H9 (cell line): ENCODE results near the gene GAS5. TPM values are rescaled to one million over a fixed set of nuclear protein-coding genes. Genes with fewer than 3 reads are reported as not detected.

Source experiments
- DNase-seq: peaks from one replicate; pipeline ENCODE4 v3.0.0-alpha.2; 2017
- H2AFZ ChIP-seq: one replicate; pipeline ENCODE4 v1.6.1; 2013; ENCODE audit warnings: mild to moderate bottlenecking, low read length, control low read depth, moderate library complexity
- H2AK5ac ChIP-seq: 2 replicates; pipeline ENCODE4 v1.6.1; 2013; ENCODE audit warnings: low read length, control low read depth, mixed read lengths; ENCODE audit not compliant: insufficient read length
- H2BK120ac ChIP-seq: one replicate; pipeline ENCODE4 v1.6.1; 2013; ENCODE audit warnings: low read depth, mild to moderate bottlenecking, low read length, control low read depth, inconsistent platforms; ENCODE audit not compliant: poor library complexity, severe bottlenecking
- H2BK12ac ChIP-seq: 2 replicates; pipeline ENCODE4 v1.6.1; 2013; ENCODE audit warnings: low read length, control low read depth, mixed read lengths, low read depth; ENCODE audit not compliant: insufficient read length
- H2BK15ac ChIP-seq: 2 replicates; pipeline ENCODE4 v1.6.1; 2013; ENCODE audit warnings: low read depth, low read length, control low read depth
- H2BK20ac ChIP-seq: one replicate; pipeline ENCODE4 v1.6.1; 2013; ENCODE audit warnings: low read depth, mild to moderate bottlenecking, low read length, control low read depth, inconsistent platforms; ENCODE audit not compliant: poor library complexity, severe bottlenecking
- H2BK5ac ChIP-seq: 2 replicates; pipeline ENCODE4 v1.6.1; 2013; ENCODE audit warnings: low read length, control low read depth, mixed read lengths; ENCODE audit not compliant: insufficient read length
- H3K14ac ChIP-seq: 2 replicates; pipeline ENCODE4 v1.6.1; 2013; ENCODE audit warnings: low read length, control low read depth; ENCODE audit not compliant: insufficient read depth
- H3K18ac ChIP-seq: 2 replicates; pipeline ENCODE4 v1.6.1; 2013; ENCODE audit warnings: low read depth, mild to moderate bottlenecking, mixed read lengths, low read length, control low read depth; ENCODE audit not compliant: insufficient read length
- H3K23ac ChIP-seq: 2 replicates; pipeline ENCODE4 v1.6.1; 2013; ENCODE audit warnings: low read length, control low read depth, mixed read lengths, low read depth; ENCODE audit not compliant: insufficient read length
- H3K23me2 ChIP-seq: 2 replicates; pipeline ENCODE4 v1.6.1; 2013; ENCODE audit warnings: low read depth, mild to moderate bottlenecking, mixed read lengths, low read length, control low read depth; ENCODE audit not compliant: insufficient read length, poor library complexity, severe bottlenecking
- H3K27ac ChIP-seq: 2 replicates; pipeline ENCODE4 v1.5.1; 2013; ENCODE audit warnings: low read length, control low read depth, mixed read lengths, low read depth; ENCODE audit not compliant: insufficient read length
- H3K27me3 ChIP-seq: 2 replicates; pipeline ENCODE4 v1.6.1; 2013; ENCODE audit warnings: low read length, control low read depth, inconsistent platforms; ENCODE audit not compliant: insufficient read depth
- H3K4ac ChIP-seq: 2 replicates; pipeline ENCODE4 v1.6.1; 2013; ENCODE audit warnings: low read depth, mild to moderate bottlenecking, control low read depth, inconsistent platforms, low read length, moderate library complexity
- H3K4me1 ChIP-seq: 2 replicates; pipeline ENCODE4 v1.6.1; 2013; ENCODE audit warnings: low read length, control low read depth, inconsistent platforms; ENCODE audit not compliant: insufficient read depth
- H3K4me2 ChIP-seq: 2 replicates; pipeline ENCODE4 v1.6.1; 2013; ENCODE audit warnings: low read length, control low read depth, mixed read lengths; ENCODE audit not compliant: insufficient read length, insufficient read depth
- H3K56ac ChIP-seq: 2 replicates; pipeline ENCODE4 v1.6.1; 2013; ENCODE audit warnings: low read depth, mild to moderate bottlenecking, mixed read lengths, low read length, control low read depth; ENCODE audit not compliant: insufficient read length
- H3K79me1 ChIP-seq: 2 replicates; pipeline ENCODE4 v1.6.1; 2013; ENCODE audit warnings: low read depth, mild to moderate bottlenecking, moderate library complexity, low read length, control low read depth, inconsistent platforms; ENCODE audit not compliant: insufficient read depth, poor library complexity, severe bottlenecking
- H3K79me2 ChIP-seq: 2 replicates; pipeline ENCODE4 v1.6.1; 2013; ENCODE audit warnings: low read length, control low read depth, inconsistent platforms; ENCODE audit not compliant: insufficient read depth
- H3K9ac ChIP-seq: 2 replicates; pipeline ENCODE4 v1.6.1; 2013; ENCODE audit warnings: low read length, control low read depth, mixed read lengths; ENCODE audit not compliant: insufficient read length; ENCODE audit errors: extremely low read depth
- H3K9me3 ChIP-seq: one replicate; pipeline ENCODE4 v1.6.1; 2013; ENCODE audit warnings: low read depth, low read length, inconsistent platforms; ENCODE audit not compliant: control insufficient read depth
- H3T11ph ChIP-seq: one replicate; pipeline ENCODE4 v1.6.1; 2013; ENCODE audit warnings: mild to moderate bottlenecking, low read length, control low read depth, inconsistent platforms
- H4K20me1 ChIP-seq: one replicate; pipeline ENCODE4 v1.6.1; 2013; ENCODE audit not compliant: control insufficient read depth, insufficient read length, insufficient read depth
- H4K5ac ChIP-seq: 2 replicates; pipeline ENCODE4 v1.6.1; 2013; ENCODE audit warnings: low read depth, mild to moderate bottlenecking, mixed read lengths, low read length, control low read depth; ENCODE audit not compliant: insufficient read length
- H4K8ac ChIP-seq: replicated peaks from 2 replicates; pipeline ENCODE4 v1.6.1; 2013; ENCODE audit warnings: low read length, control low read depth, mixed read lengths, low read depth; ENCODE audit not compliant: insufficient read length
- H4K91ac ChIP-seq: 2 replicates; pipeline ENCODE4 v1.6.1; 2013; ENCODE audit warnings: low read depth, mild to moderate bottlenecking, moderate library complexity, mixed read lengths, low read length, control low read depth; ENCODE audit not compliant: insufficient read length
- H3K27ac Mint-ChIP-seq, 3 experiments: 2 replicates in 2 of 3; 3 replicates in 1 of 3; pipeline ENCODE4 v1.8.0; 2020 to 2021; ENCODE audit warnings: mixed read lengths in 3 of 3, mild to moderate bottlenecking in 1 of 3, moderate library complexity in 1 of 3
- H3K27me3 Mint-ChIP-seq: 2 replicates; pipeline ENCODE4 v1.8.0; 2021; ENCODE audit warnings: low read depth, mild to moderate bottlenecking, moderate library complexity, mixed read lengths
- H3K36me3 Mint-ChIP-seq, 3 experiments: 2 replicates in 2 of 3; 3 replicates in 1 of 3; pipeline ENCODE4 v1.8.0; 2020 to 2021; ENCODE audit warnings: low read depth in 3 of 3, mixed read lengths in 3 of 3; ENCODE audit not compliant: insufficient read depth in 1 of 3
- H3K4me1 Mint-ChIP-seq, 2 experiments: 2 replicates each; pipeline ENCODE4 v1.8.0; 2020; ENCODE audit warnings: mixed read lengths in 2 of 2
- H3K4me3 Mint-ChIP-seq, 2 experiments: 2 replicates in 1 of 2; 3 replicates in 1 of 2; pipeline ENCODE4 v1.8.0; 2020 to 2021; ENCODE audit warnings: mild to moderate bottlenecking in 2 of 2, mixed read lengths in 2 of 2, moderate library complexity in 1 of 2
- H3K9me3 Mint-ChIP-seq, 2 experiments: 2 replicates in 1 of 2; 3 replicates in 1 of 2; pipeline ENCODE4 v1.8.0; 2020; ENCODE audit warnings: mild to moderate bottlenecking in 2 of 2, mixed read lengths in 2 of 2, moderate library complexity in 1 of 2
- WGBS: extraction: QIAGEN DNeasy Blood & Tissue Kit; methylation state at CpG from one replicate; pipeline ENCODE4 v1.1.7; 2013; ENCODE audit warnings: missing lambda C conversion rate, low lambda C conversion rate, mixed read lengths; ENCODE audit not compliant: insufficient read length; ENCODE audit errors: extremely low coverage; 5-methylcytosine and 5-hydroxymethylcytosine counted together
- total RNA-seq: library from RNA; stranded (reverse); gene quantifications from 2 replicates; pipeline ENCODE4 v1.2.1, GENCODE V29; 2021
- TF ChIP-seq, protein P1 (sequence below): fragments of 200-600 bp; sonication (generic); conservative IDR thresholded peaks from 3 replicates; pipeline ENCODE4 v1.8.0; 2021; ENCODE audit warnings: antibody characterized with exemption, mild to moderate bottlenecking

GAS5 gene
- total RNA-seq, 1 experiment from 2014 or later = 690 TPM

DNA sequence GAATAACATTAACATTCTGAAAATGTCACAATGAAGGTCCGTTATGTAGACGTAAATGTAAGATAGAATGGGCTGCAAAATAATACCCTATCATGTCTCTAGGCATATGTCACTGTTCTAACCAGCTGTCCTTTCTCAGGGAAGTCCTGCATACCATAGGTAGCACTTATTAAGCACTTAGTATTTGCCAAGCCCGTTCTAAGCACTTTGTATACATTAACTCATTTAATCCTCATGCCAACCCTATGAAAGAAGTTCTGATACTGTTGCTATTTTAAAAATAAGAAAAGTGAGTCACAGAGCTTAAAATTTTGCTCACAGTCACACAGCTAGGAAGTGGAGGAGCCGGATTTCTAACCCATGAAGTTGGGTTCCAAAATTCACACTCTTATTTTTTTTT is 15.7 kb downstream of the GAS5 start:
- Mint-ChIP-seq H3K36me3 (peaks cover 32 to 58% (median 58%) of the 10 kb centered on the region in 3 experiments), H3K27me3 (no peaks in the 10 kb centered on the region), H3K4me3 (no peak overlapping the region), H3K4me1 (peaks cover 9 to 10% of the 10 kb centered on the region in 2 experiments), H3K27ac (peak overlapping the region in 1 of 3 experiments; percentile 39; a peak in 1 of 7 replicates), H3K9me3 (no peaks in the 10 kb centered on the region)
- Histone ChIP-seq H2AK5ac (no peak overlapping the region), H3K4me1 (no peaks in the 10 kb centered on the region; the same call in 1 of the 2 replicates), H3K9me3 (no peaks in the 10 kb centered on the region), H3K9ac (no peak overlapping the region), H3K79me1 (no peaks in the 10 kb centered on the region), H3K14ac (no peak overlapping the region), H3K27me3 (no peaks in the 10 kb centered on the region), H3K79me2 (no peaks in the 10 kb centered on the region), H2BK120ac (no peak overlapping the region), H2BK20ac (no peak overlapping the region), H3K18ac (no peak overlapping the region), H2BK15ac (no peak overlapping the region), H3T11ph (no peak overlapping the region), H4K20me1 (no peaks in the 10 kb centered on the region), H4K91ac (no peak overlapping the region), H4K5ac (no peak overlapping the region), H4K8ac (no peak overlapping the region), H3K27ac (no peak overlapping the region), H3K4me2 (no peak overlapping the region), H2AFZ (no peak overlapping the region), H2BK5ac (no peak overlapping the region), H3K23me2 (no peaks in the 10 kb centered on the region), H2BK12ac (no peak overlapping the region), H3K4ac (no peak overlapping the region), H3K56ac (no peak overlapping the region), H3K23ac (no peak overlapping the region)
- DNase-seq = no peak
- no CpG with 5 or more reads among the region's 4 CpGs for WGBS
- TF ChIP-seq, protein P1, sequence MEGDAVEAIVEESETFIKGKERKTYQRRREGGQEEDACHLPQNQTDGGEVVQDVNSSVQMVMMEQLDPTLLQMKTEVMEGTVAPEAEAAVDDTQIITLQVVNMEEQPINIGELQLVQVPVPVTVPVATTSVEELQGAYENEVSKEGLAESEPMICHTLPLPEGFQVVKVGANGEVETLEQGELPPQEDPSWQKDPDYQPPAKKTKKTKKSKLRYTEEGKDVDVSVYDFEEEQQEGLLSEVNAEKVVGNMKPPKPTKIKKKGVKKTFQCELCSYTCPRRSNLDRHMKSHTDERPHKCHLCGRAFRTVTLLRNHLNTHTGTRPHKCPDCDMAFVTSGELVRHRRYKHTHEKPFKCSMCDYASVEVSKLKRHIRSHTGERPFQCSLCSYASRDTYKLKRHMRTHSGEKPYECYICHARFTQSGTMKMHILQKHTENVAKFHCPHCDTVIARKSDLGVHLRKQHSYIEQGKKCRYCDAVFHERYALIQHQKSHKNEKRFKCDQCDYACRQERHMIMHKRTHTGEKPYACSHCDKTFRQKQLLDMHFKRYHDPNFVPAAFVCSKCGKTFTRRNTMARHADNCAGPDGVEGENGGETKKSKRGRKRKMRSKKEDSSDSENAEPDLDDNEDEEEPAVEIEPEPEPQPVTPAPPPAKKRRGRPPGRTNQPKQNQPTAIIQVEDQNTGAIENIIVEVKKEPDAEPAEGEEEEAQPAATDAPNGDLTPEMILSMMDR = no peak
